K562 (cell line): ENCODE data around the gene EMC9. TPM values are rescaled to one million over a fixed set of nuclear protein-coding genes. Genes with fewer than 3 reads are reported as not detected.

Experiments
- ATAC-seq: fragments of 200-7000 bp; cut with Tn5 transposase; 3 replicates; pipeline ENCODE4 v1.9.1; 2020; ENCODE audit warnings: moderate library complexity
- BruUV-seq: library from RNA; stranded (reverse); fragments of 400-500 nt; replicated peaks from 2 replicates; lab custom pipeline; 2021; lab: Mats Ljungman, UMichigan
- CTCF ChIA-PET: fragments of 300-600 bp; formaldehyde crosslinking; extraction: SDS; loops from one replicate; lab custom pipeline; 2021; ENCODE audit warnings: low intra/inter-chr PET ratio; lab: Yijun Ruan, JAX
- POLR2A ChIA-PET: fragments of 300-600, 350-650 bp; sonication (Branson Sonifier 250); formaldehyde crosslinking; extraction: SDS; loops from one replicate; lab custom pipeline; 2021; ENCODE audit warnings: antibody characterized with exemption, inconsistent platforms; lab: Yijun Ruan, JAX
- DNase-seq, 4 experiments: peaks; one replicate each; pipeline versions ENCODE4 v3.0.0 to v3.0.0-alpha.2; 2011 to 2018; ENCODE audit warnings: low spot score in 3 of 4, mixed read lengths in 3 of 4; ENCODE audit errors: extremely low read depth in 1 of 4
- FAIRE-seq: peaks from 2 replicates; lab custom pipeline; 2011; peaks lifted over from hg19 to GRCh38; lab: Jason Lieb, UNC
- H2AFZ ChIP-seq: 2 replicates; pipeline ENCODE4 v1.6.0; 2011; ENCODE audit warnings: low read depth, low read length, control low read depth, inconsistent platforms
- H3K27ac ChIP-seq: fragments of 200-600 bp; 3 replicates; pipeline ENCODE4 v1.8.0; 2011; ENCODE audit warnings: low read depth, mild to moderate bottlenecking, control low read depth, inconsistent platforms, low read length, moderate library complexity, mixed read lengths; ENCODE audit errors: extremely low read depth
- H3K27me3 ChIP-seq, 2 experiments: fragments of 300-600 bp in 1 of 2; 2 replicates in 1 of 2; 3 replicates in 1 of 2; pipeline versions ENCODE4 v1.6.0 to v1.8.0; 2011; ENCODE audit warnings: inconsistent platforms in 2 of 2, low read length in 2 of 2, mild to moderate bottlenecking in 1 of 2, mixed read lengths in 1 of 2, moderate library complexity in 1 of 2; ENCODE audit not compliant: control insufficient read depth in 2 of 2, insufficient read depth in 2 of 2
- H3K36me3 ChIP-seq: fragments of 300-600 bp; 3 replicates; pipeline ENCODE4 v1.8.0; 2011; ENCODE audit warnings: mild to moderate bottlenecking, low read length, inconsistent platforms; ENCODE audit not compliant: control insufficient read depth, insufficient read depth
- H3K4me1 ChIP-seq, 2 experiments: fragments of 200-600 bp in 1 of 2; replicated peaks in 1 of 2; 2 replicates in 1 of 2; 3 replicates in 1 of 2; pipeline versions ENCODE4 v1.5.1 to v1.8.0; 2011; ENCODE audit warnings: inconsistent platforms in 2 of 2, low read length in 2 of 2, mild to moderate bottlenecking in 1 of 2, mixed read lengths in 1 of 2, moderate library complexity in 1 of 2; ENCODE audit not compliant: control insufficient read depth in 2 of 2, insufficient read depth in 2 of 2
- H3K4me2 ChIP-seq: 2 replicates; pipeline ENCODE4 v1.6.1; 2011; ENCODE audit warnings: low read length, control low read depth, inconsistent platforms, mixed read lengths; ENCODE audit not compliant: insufficient read depth
- H3K4me3 ChIP-seq: fragments of 200-600 bp; sonication (generic), shearing (Covaris generic); 2 replicates; pipeline ENCODE4 v1.5.1; 2016; ENCODE audit warnings: control low read depth, inconsistent platforms
- H3K79me2 ChIP-seq: fragments of 200-600 bp; 3 replicates; pipeline ENCODE4 v1.8.0; 2011; ENCODE audit warnings: low read length, inconsistent platforms; ENCODE audit not compliant: control insufficient read depth, insufficient read depth
- H3K9ac ChIP-seq, 2 experiments: 2 replicates each; pipeline versions ENCODE4 v1.6.0 to v1.6.1; 2011; ENCODE audit warnings: low read depth in 2 of 2, low read length in 2 of 2, control low read depth in 1 of 2, inconsistent platforms in 1 of 2, mild to moderate bottlenecking in 1 of 2, mixed read lengths in 1 of 2; ENCODE audit not compliant: insufficient read depth in 1 of 2
- H3K9me1 ChIP-seq: one replicate; pipeline ENCODE4 v1.6.0; 2011; ENCODE audit warnings: inconsistent platforms, mild to moderate bottlenecking, low read length, moderate library complexity; ENCODE audit not compliant: control insufficient read depth, insufficient read depth
- H3K9me3 ChIP-seq: replicated peaks from 2 replicates; pipeline ENCODE4 v1.5.1; 2011; ENCODE audit warnings: low read depth, low read length, inconsistent platforms; ENCODE audit not compliant: control insufficient read depth, insufficient read depth
- H4K20me1 ChIP-seq: replicated peaks from 2 replicates; pipeline ENCODE4 v1.6.1; 2011; ENCODE audit warnings: low read length, inconsistent platforms, mixed read lengths; ENCODE audit not compliant: control insufficient read depth, insufficient read depth
- DACH1 ChIP-seq: fragments of 450-650 bp; IDR thresholded peaks from 2 replicates; pipeline ENCODE4 v1.6.1; 2018; ENCODE audit not compliant: partially characterized antibody
- DIDO1 ChIP-seq: fragments of 450-650 bp; IDR thresholded peaks from 2 replicates; pipeline ENCODE4 v1.6.1; 2016; ENCODE audit warnings: low read depth, missing biosample characterization, missing genetic modification characterization
- ELF4 ChIP-seq: fragments of 450-650 bp; formaldehyde crosslinking; IDR thresholded peaks from 2 replicates; pipeline ENCODE4 v1.4.0; 2022; ENCODE audit warnings: missing genetic modification characterization
- ESRRB ChIP-seq: fragments of 250-450 bp; sonication (Bioruptor Pico); IDR thresholded peaks from 2 replicates; pipeline ENCODE4 v1.5.0; 2020; ENCODE audit warnings: mild to moderate bottlenecking, moderate library complexity, borderline replicate concordance
- HDAC1 ChIP-seq, 2 experiments: fragments of 450-650 bp; IDR thresholded peaks; 2 replicates each; pipeline ENCODE4 v1.6.1; 2016 to 2017; ENCODE audit warnings: inconsistent platforms in 1 of 2, mild to moderate bottlenecking in 1 of 2, moderate library complexity in 1 of 2
- KLF16 ChIP-seq: IDR thresholded peaks from 2 replicates; pipeline ENCODE4 v1.6.1; 2016; ENCODE audit warnings: antibody characterized with exemption
- MYNN ChIP-seq, 2 experiments: sonication (generic); formaldehyde crosslinking in 1 of 2; IDR thresholded peaks; 2 replicates each; pipeline versions ENCODE4 v1.5.0 to v1.6.1; 2016 to 2020; ENCODE audit warnings: antibody characterized with exemption in 1 of 2, missing genetic modification reagents in 1 of 2
- POLR3A ChIP-seq: IDR thresholded peaks from 2 replicates; pipeline ENCODE4 v1.6.1; 2011; ENCODE audit warnings: borderline replicate concordance, mild to moderate bottlenecking, moderate library complexity; ENCODE audit not compliant: insufficient read length, insufficient read depth; ENCODE audit errors: extremely low read depth
- PTTG1 ChIP-seq: fragments of 450-650 bp; IDR thresholded peaks from 2 replicates; pipeline ENCODE4 v1.6.1; 2016; ENCODE audit warnings: low read depth, mild to moderate bottlenecking, missing genetic modification characterization, missing compliant biosample characterization
- SAFB ChIP-seq: fragments of 200-400 bp; formaldehyde crosslinking; IDR thresholded peaks from 2 replicates; pipeline ENCODE4 v1.6.1; 2017; ENCODE audit warnings: low read depth, low read length, borderline replicate concordance
- SREBF2 ChIP-seq: sonication (generic); formaldehyde crosslinking; IDR thresholded peaks from 2 replicates; pipeline ENCODE4 v1.4.0; 2020; ENCODE audit warnings: mild to moderate bottlenecking, missing genetic modification reagents
- WGBS: fragments of 100-300 bp; shearing (Covaris generic); methylation state at CpG from one replicate; pipeline ENCODE4 v1.1.6; 2016; ENCODE audit warnings: low coverage, mixed read lengths; ENCODE audit not compliant: insufficient coverage; ENCODE audit errors: missing lambda C conversion rate; 5-methylcytosine and 5-hydroxymethylcytosine counted together
- in situ Hi-C: fragments of 300-500 bp; cut with MboI; formaldehyde crosslinking; loops from 4 replicates; pipeline ENCODE4 v1.15.0; 2018; ENCODE audit warnings: inconsistent platforms, mixed read lengths
- intact Hi-C: fragments of 100-400 bp; cut with micrococcal nuclease; formaldehyde crosslinking; loops from 2 replicates; pipeline ENCODE4 v1.14.2; 2022
- polyA plus RNA-seq, 8 experiments: library from polyadenylated mRNA; depleted of rRNA in 4 of 8; stranded (reverse) in 5 of 8; unstranded in 3 of 8; fragments of >200 nt; fragmentation: Nextera tagmentation in 2 of 8; fragmentation: Illumina TruSeq in 1 of 8; extraction: Ambion mirVana in 2 of 8; extraction: Trizol in 1 of 8; gene quantifications; 2 replicates each; pipeline versions ENCODE4 v1.2.1 to v1.2.3, GENCODE V29; 2011 to 2014; ENCODE audit warnings: inconsistent platforms in 1 of 8, missing spikeins in 1 of 8
- total RNA-seq, 7 experiments: library from RNA; depleted of rRNA in 6 of 7; stranded (reverse); fragments of >200 nt in 6 of 7; fragmentation: Illumina TruSeq in 2 of 7; extraction: Trizol in 2 of 7; gene quantifications; 2 replicates each; pipeline versions ENCODE4 v1.2.1 to v1.2.3, GENCODE V29; 2011 to 2021; ENCODE audit warnings: low replicate concordance in 1 of 7
- TF ChIP-seq, protein P1 (sequence below): fragments of 250-450 bp; sonication (Bioruptor Pico); IDR thresholded peaks from 2 replicates; pipeline ENCODE4 v1.5.0; 2021; ENCODE audit warnings: mild to moderate bottlenecking, moderate library complexity

Gene EMC9
- total and polyA plus RNA-seq, 9 of the 15 experiments (the other 6 are each of a cell fraction or from before 2014, with no cell fraction given), result 3.1 to 13.2 (median 7.8) TPM

DNA sequence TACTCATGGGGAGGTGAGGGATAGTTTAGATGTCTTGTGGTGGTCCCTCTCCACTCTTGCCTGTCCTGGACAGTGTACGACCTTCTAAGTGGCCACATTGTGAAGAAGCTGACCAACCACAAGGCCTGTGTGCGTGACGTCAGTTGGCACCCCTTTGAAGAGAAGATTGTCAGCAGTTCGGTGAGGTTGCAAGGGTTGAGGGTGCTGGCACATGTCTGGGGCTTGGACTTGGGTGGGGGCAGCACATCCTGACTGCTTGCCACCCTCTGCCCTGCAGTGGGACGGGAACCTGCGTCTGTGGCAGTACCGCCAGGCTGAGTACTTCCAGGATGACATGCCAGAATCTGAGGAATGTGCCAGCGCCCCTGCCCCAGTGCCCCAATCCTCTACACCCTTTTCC, 18.5 kb downstream of the EMC9 start:
- intact Hi-C loops, result no loop called here
- Histone ChIP-seq H3K9ac (peak overlapping the region in 1 of 2 experiments; percentile 76; a peak in 2 of 4 replicates), H2AFZ (no peak overlapping the region), H3K9me3 (no peaks in the 10 kb centered on the region), H3K79me2 (no peaks in the 10 kb centered on the region), H3K4me2 (no peak overlapping the region), H3K4me1 (peaks cover 6 to 12% of the 10 kb centered on the region in 2 experiments; a peak in 4 of 5 replicates), H3K27ac (no peak overlapping the region; the same call in 2 of the 3 replicates), H4K20me1 (no peaks in the 10 kb centered on the region), H3K36me3 (peaks cover 46% of the 10 kb centered on the region; the same call in 2 of the 3 replicates), H3K4me3 (no peak overlapping the region), H3K9me1 (no peaks in the 10 kb centered on the region), H3K27me3 (no peaks in the 10 kb centered on the region)
- ChIA-PET POLR2A (interaction anchor here (1.5 kb wide), 1 partner anchor 18 kb away, joined by 3 read pairs; the partner anchor contains the start of gene EMC9), CTCF (no interaction called here)
- in situ Hi-C loops, result no loop called here
- no TSS peak for BruUV-seq
- DNase-seq (no peak), FAIRE-seq (no peak), ATAC-seq (no peak; the same call in 2 of the 3 replicates)
- WGBS, result 88% methylated on average over 6 of the region's 8 CpGs
- TF ChIP-seq HDAC1 (IDR thresholded peaks at IDR 0.05), result no peak
- TF ChIP-seq, protein P1, sequence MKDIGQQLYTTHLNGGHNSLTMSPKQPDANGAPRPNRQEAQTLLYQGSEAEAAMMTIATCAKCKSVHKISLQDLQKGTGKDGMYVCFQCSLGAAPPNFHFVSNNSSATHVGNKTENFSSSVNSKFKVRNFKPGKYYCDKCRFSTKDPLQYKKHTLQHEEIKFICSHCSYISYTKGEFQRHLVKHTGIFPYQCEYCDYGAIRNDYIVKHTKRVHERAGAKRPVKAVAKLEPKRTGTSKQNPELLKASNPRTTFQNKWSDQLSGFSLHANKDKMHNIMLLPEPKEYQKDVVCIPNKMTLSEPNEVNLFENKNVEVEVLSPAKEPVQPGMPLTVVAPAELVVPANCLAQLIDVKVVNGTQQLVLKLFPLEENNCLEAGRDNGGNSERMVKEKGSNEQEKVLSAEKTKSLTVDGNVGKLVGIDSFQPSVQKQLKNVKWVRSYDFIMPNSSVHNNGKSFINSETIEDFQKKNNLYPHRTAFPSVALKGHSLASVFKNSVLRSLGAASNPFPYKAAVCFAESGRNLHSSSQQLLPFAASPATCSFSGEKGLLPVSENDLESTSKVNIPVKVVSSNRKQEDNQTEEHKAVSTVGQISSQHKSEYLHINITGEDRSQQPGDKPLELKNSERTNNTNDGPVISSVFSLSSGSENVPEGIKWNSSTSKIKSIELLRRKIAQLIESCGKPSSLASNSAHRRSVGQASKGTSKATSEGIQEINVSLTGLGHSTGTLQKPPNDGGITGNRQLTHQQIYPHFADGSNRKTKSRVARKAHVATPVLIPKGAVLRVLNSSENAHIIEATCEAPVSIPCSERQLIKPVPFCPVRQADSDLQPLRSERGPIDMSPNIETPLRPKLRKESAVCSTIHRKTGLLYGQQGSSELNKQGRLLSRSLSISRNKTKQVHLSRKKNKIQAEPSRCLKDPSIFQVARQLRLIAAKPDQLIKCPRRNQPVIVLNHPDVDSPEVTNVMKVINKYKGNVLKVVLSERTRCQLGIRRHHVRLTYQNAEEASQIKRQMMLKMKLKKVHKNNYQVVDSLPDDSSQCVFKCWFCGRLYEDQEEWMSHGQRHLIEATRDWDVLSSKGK (CRISPR knock-in tag), result no peak
- no peak for TF ChIP-seq PTTG1
- no peak for TF ChIP-seq ESRRB (CRISPR knock-in tag)
- no peak for TF ChIP-seq DIDO1
- no peak for TF ChIP-seq SAFB
- TF ChIP-seq KLF16, result no peak
- no peak for TF ChIP-seq ELF4 (CRISPR knock-in tag)
- TF ChIP-seq DACH1, result no peak
- TF ChIP-seq POLR3A, result no peak
- no peak for TF ChIP-seq SREBF2 (CRISPR knock-in tag)
- TF ChIP-seq MYNN (IDR thresholded peaks at IDR 0.05), result no peak
- no peak for TF ChIP-seq MYNN (CRISPR knock-in tag; IDR thresholded peaks at IDR 0.05)
